ENCODE data around the gene DLGAP4.
"Not testable (repeated sequence)": the region's sequence is repeated elsewhere in the genome, so short reads cannot be mapped to it uniquely, and the experiment has no call there.

The DLGAP4 gene

DNA sequence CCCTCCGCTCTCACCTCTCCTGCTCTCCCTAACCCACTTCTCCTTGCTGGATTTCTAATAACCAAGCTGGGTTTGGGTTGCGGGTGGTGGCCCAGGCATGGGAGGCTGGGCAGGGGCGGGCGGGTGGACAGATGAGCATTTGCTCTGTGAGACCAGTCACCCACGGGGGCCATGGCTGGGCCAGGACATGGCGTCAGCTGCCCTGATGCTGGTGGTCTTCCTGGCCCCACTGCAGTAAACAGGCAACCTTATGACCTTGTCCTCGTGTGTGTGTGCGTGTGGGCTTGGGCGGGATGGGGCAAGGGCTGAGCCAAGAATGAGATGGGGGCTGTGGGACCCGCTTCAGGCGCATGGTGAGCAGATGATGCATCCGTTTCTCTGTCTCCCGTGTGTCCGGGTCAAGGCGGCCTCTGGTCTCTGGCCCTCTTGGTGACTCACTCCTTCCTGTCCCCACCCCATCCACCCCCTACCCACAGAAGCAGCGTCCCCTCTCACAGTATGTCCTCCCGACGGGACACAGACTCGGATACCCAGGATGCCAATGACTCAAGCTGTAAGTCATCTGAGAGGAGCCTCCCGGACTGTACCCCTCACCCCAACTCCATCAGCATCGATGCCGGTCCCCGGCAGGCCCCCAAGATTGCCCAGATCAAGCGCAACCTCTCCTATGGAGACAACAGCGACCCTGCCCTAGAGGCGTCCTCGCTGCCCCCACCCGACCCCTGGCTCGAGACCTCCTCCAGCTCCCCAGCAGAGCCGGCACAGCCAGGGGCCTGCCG is 193.8 kb downstream of the DLGAP4 start:
- no peak for DNase-seq (ENCODE audit: low read depth)

DNA sequence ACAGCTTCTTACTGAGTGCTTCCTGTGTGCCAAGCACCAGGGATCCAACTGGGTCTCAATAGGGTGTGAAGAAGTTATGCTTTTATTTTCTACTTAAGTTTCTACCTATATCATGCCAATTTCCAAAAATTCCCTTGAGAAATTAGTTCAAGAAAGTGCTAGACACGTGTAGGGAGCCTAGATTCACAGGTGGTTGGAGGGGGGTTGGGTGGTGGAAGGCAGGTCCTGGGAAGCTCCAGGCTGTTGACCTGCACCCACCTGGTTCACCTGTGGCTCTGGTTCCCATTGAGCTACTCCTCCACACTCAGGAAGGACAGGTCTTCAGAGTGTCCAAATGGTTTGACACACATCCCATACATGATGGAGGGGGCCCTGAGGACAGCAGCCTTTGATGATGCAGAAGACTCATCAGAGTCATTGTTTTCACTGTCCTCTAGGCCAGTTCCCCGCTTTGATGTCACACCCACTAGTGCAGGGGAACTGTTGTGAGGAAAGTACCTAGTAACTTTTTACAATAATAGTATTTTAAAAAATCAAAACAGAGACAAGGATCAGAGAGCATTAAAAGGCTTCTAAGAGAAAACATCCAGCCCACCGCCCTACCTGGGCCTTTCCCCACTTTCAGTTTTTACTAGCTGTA is 195.3 kb downstream of the DLGAP4 start:
- DNase-seq (ENCODE audit: low read depth), result no peak

DNA sequence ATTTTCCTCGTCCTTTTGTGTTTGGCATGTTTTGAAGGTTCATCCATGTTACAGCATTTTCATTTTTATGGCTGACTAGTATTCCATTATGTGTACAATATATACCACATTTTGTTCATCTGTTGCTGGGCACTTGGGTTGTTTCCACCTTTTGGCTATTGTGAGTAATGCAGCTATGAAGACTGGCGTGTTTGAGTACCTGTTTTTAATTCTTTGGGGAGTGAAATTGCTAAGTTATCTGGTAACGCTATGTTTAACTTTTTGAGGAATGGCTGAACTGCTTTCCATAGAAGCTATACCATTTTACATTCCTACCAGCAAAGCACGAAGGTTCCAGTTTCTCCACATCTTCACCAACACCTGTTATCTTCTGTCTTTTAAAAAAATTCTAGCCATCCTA is 198.2 kb downstream of the DLGAP4 start:
- DNase-seq (ENCODE audit: low read depth), result no peak

DNA sequence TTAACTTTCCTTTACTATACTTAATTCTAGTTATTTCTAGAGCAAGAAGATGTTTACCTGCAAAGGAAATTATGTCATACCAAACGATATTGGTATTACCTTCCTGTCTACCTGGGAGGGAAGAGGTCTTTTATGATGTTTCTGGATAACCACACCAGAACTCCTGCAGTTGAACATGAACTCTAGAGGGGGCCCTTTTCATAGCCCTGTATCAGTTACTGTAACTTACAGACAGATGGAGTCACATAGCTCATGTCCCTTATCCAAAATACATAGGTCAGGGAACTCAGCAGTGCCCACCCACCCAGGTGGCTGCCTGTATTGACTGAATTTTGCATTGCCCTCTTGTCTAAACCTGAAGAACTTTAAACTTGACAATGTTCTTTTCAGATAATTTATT is 200.1 kb downstream of the DLGAP4 start:
- DNase-seq (ENCODE audit: low read depth), result no peak

DNA sequence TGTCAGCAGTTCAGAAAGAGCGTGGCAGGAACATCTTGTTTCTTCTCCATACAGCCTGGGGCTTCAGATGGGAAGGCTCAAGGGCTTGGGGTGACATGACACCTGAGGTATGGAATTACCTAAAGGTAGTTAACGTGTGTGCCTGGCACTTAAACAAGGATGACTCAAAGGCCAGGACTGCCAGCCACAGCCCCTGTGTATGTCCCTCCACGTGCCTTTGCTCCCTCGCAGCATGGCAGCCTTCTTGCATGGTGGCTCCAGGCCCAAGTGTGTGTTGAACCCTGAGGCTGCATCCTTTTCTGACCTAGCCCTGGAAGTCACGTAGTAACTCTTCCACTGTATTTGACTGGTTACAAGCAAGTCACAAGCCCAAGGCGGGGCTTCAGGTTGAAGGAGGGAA is 201.6 kb downstream of the DLGAP4 start:
- no peak for DNase-seq (ENCODE audit: low read depth)

DNA sequence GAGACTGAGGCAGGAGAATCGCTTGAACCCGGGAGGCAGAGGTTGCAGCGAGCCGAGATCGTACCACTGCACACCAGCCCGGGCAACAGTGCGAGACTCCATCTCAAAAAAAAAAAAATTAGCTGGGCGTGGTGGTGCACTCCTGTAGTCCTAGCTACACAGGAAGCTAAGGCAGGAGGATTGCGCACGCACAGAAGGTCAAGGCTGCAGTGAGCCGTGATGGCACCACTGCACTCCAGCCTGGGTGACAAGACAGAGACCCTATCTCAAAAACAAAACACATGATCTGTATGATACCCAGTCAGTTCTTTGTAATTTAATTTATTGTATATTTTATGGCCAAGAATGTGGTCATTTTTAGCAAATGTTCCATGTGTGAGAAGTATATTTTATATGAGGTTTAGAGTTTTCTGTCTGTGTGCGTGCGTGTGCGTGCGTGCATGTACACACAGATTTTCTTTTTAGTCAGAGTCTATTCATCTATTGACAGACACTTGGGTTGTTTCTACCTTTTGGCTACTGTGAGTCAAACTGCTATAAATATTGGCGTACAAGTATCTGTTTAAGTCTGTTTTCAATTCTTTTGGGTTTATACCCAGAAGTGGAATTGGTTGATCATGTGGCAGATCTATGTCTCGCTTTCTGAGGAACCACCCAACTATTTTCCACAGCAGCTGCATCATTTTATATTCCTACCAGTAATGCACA is 213.0 kb downstream of the DLGAP4 start:
- no peak for DNase-seq (ENCODE audit: low read depth)

DNA sequence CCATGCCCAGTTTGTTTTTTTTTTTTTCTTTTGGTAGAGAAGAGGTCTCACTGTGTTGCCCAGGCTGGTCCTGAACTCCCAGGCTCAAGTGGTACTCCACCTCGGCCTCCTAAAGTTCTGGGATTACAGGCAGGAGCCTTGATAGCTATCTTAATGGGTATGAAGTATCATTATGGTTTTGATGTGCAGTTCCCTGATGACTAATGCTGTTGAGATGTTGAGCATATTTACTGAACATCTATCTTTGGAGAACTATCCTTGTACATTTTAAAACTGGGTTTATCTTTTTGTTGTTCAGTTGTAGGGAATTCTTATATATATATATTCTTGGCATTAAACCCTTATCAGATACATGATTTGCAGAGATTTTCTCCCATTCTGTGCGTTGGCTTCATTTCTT is 213.8 kb downstream of the DLGAP4 start:
- DNase-seq (ENCODE audit: low read depth), result no peak

DNA sequence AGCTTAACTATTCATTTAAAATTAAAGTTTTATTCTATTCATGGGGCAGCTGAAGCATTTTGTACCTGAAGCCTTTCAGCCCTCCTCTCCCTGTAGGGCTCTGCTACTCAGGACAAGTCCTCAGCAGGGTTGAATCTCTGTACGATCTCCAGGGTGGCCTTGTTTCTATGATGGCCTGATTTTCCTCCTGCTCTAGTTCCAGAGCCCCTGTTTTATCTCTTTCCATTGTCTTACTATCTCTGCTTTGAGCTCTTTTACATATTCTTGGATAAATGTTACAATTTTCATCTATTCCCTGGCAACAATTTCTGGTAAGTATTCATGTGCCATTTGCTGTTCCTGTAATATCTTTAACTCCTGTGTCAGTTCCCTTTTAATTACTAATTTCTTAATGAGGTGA is 215.4 kb downstream of the DLGAP4 start:
- DNase-seq (ENCODE audit: low read depth), result no peak

DNA sequence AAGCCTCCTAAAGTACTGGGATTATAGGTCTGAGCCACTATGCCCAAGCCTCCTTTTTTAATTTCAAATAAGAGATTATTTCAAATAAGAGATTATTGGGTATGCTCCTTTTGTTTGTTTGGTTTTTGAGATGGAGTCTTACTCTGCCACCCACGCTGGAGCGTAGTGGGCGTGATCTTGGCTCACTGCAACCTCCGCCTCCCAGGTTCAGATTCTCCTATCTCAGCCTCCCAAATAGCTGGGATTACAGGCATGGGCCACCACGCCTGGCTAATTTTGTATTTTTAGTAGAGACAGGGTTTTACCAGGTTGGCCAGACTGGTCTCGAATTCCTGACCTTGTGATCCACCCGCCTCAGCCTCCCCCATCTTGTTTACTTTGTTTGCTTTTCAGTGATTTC is 216.3 kb downstream of the DLGAP4 start:
- DNase-seq (ENCODE audit: low read depth), result not testable (repeated sequence)

DNA sequence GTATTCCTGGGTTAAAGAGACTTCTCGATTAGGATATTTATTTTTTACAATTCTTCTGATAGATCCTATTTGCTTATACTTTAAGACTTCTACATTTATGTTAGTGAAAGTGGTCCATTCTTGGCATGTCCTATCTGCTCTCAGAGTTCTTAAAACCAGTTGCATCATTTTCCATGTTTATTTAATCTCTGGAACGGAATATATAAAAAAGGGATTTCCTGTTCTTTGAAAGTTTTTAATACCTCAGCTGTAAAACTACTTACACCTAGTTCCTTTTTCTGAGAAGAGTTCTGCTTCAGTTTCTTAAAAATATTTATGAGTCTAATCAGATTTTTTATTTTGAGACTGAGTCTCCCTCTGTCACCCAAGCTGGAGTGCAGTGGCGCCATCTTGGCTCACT is 217.2 kb downstream of the DLGAP4 start:
- DNase-seq (ENCODE audit: low read depth), result no peak

DNA sequence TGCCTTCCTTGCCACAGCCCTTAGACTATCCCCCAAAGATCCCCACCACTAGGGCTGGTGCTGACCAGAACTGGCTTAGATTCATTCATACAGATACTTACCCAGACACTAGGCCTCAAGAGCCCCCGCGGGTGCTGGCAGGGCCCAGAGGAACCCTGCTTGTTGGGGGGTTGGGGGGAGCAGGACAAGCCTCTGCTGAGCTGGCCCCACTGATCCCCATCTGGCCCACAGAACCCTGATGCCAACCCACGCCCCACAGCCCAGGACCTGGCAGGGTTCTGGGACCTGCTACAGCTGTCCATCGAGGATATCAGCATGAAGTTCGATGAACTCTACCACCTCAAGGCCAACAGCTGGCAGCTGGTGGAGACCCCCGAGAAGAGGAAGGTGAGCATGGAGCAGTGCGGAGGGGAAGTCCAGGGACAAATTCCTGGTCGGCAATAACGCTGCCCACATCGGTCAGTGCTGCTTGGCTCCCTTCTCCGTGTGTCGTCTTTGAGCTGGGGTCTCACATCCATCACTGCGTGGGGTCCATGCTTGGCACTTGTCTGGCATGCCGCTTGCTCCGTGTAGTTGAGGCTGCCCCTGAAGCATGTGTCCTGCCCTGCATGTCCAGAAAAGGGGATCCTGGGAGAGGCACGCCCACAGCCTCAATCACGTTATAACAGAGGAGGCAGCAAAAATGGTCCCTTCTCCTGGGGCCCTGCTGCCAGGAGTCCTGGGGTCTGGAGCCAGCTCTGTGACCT is 219.7 kb downstream of the DLGAP4 start:
- no peak for DNase-seq (ENCODE audit: low read depth)

DNA sequence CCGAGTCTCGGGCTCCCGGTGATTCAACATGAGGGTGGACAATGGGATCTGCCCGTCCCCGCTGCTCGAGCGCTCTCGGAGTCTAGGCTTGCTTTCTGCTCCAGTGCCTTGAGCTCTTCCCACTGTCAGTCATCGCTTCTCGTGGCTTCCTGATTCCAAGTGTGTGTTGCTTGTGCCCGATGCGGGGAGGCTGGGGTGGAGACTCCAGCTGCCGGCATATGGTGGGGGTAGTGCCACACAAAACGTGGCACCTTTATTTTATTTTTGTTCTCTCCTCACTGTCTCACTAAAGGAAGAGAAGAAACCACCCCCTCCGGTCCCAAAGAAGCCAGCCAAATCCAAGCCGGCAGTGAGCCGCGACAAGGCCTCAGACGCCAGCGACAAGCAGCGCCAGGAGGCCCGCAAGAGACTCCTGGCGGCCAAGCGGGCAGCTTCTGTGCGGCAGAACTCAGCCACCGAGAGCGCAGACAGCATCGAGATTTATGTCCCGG is 220.4 kb downstream of the DLGAP4 start:
- DNase-seq (ENCODE audit: low read depth), result no peak

DNA sequence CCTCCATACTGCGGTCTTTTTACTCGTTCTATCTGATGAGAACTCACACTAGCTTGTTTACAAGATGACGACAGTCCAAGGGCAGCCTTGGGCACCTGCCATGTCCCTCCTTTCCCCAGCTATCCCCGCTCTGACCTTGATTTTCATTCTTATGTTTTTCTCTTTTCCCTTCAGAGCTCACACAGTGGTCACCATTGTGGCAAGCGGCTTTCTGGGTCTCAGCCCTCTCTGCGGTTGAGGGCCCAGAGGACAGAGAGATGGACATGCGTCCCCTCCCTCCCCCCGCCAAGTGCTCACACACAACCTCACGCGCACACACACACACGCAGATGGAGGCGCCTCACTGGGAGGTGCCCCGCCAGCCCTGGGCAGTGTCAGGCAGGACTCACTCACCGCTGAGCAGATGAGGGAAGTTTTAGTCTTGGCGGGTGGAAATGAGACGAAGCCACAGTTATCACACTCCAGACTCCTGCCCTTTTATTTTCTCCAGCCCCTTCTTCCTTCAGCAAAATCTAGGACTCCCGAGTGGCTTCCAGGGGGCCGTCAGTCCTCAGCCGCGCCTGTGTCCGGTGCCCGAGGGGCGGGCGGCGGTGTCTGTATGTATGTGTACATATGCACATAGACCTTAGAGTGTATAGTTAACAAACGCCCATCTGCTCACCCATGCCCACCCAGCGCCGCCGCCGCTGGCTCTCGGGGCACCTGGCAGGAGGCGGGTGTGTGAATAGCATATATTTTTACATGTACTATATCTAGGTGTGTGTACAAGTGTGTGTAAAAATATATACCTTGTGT is 221.4 kb downstream of the DLGAP4 start:
- no peak for DNase-seq (ENCODE audit: low read depth)

DNA sequence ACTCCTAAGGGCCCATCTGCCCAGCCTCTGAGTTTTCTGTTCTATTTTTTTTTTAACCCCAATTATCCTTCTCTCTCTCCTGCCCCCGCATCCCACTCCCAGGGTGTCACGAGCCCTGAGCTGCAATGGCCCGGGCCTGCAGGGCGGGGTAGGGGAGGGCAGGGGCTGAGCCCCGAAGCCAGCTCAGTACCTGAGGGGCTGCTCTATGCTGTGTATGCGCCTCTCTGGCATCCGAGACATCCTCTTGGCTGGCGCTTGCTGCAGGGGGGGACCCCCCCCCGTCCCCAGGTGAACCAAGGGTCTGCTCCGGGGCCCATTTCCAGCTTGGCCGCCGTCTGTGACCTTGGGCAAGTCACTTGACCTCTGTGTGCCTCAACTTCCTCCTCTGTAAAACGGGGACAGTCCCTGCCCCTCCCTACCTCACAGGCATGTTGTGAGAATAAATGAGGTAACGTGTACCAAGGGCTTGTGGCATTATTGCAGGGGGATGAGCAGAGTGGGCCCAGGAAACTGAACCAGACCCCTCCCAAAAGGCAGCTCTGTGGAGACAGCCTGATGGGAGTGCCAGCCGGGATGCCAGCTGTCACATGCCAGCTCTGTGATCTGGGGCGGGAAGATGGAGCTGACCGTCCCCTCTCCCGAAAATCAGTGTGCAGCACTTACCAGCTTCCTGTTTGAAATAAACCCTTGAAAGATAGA is 222.2 kb downstream of the DLGAP4 start:
- DNase-seq (ENCODE audit: low read depth), result no peak

DNA sequence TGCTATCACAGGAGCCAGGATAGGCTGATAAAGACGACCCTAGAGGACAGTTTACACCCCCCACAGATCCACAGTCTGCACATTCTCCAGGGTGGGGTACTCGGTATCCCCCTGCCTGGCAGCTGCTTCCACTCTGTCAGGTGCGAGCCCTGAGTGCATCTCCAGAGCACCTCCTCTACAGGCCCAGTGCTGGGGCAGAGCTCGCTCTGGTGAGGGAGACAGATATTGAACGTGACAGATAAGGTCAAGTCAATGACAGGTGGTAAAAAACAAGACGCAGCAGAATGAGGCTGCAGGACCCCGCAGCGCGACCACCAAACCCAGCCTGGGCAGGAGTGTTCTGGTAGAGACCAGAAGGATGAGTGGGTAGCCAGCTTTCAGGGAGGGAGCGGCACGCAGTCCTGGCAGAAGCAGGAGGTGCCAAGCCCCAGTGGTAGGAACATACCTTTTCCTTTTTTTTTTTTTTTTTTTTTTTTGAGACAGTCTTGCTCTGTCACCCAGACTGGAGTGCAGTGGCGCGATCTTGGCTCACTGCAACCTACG is 222.8 kb downstream of the DLGAP4 start:
- no peak for DNase-seq (ENCODE audit: low read depth)

DNA sequence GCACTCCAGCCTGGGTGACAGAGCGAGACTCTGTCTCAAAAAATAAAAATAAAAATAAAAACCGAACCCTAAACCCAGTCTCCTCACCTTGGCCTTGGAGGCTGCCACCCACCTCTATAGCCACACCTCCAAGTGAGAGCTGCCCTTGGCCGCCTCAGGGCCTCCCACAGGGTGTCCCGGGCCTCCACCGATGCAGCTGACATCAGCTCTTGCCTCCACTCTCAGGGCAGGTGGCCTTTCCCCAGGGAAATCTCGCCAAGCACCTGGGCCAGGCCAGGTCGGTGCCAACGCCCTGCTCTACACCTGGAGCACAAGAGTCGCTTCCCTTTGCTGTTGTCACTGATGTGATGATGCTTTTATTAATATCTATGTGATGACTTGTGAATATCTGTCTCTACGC is 226.2 kb downstream of the DLGAP4 start:
- no peak for DNase-seq (ENCODE audit: low read depth)

DNA sequence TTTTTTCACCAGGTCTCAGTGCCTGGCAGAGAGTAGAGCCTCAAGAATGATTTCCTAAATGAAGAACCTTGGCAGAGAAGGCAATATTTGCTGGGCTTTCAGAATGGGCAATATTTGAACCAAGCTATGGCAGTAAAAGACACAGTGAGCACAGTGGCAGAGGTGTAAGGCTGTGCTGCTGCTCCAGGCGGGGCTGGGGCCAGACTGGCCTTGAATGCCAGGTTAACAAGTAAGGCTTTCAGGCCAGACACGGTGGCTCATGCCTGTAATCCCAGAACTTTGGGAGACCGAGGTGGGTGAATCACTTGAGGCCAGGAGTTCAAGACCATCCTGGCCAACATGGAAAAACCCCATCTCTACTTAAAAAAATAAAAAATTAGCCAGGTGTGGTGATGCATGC is 226.7 kb downstream of the DLGAP4 start:
- no peak for DNase-seq (ENCODE audit: low read depth)

DNA sequence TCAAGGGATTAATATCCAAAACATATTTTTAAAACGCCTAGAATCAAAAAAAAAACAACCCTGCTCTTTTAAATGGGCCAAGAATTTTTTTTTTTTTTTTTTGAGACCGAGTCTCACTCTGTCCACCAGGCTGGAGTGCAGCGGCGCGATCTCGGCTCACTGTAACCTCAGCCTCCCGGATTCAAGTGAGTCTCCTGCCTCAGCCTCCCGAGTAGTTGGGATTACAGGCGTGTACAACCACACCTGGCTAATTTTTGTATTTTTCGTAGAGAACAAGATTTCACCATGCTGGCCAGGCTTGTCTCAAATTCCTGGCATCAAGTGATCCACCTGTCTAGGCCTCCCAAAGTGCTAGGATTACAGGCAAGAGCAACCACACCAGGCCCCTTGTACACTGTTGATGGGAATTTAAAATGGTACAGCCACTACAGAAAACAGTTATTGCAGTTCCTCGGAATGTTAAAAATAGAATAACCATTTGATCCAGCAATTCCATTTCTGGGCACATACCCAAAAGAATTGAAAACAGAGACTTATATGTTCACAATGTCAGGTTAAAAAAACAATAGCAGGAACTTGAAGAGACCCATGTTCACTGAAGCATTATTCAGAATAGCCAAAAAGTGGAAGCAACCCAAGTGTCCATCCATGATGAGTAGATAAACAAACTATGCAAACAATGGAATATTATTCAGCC is 232.0 kb downstream of the DLGAP4 start:
- no peak for DNase-seq (ENCODE audit: low read depth)

DNA sequence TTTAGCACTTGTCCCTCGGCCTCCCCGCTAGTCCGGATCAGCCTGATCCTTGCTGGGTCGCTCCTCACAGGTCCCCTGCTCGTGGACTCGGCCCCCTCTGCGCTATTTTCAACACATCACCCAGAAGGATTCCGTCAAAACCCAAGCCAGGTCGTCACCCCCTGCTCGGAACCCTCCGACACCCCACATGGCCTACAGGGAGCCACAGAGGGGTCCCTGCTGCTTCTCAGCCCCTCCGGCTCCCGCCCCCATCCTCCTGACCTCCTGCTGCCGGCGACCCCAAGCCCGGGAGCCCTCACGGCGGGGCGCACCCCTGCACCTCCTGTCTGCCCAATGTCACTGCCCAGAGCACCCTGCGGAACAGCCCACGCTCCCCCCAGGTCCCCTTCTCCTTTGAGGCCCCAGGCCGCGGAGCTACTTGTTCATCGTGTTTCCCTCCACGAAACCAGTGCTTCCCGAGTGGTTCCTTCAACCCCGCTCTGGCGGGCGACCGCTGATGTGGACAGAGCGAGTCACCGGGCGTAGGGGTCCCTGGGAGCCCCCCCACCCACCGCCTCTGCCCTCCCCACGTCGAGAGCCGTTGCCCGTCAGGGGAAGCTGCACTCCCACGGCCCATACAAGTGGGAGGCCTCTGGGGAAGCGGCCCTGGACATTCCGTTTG is 234.5 kb downstream of the DLGAP4 start:
- DNase-seq (ENCODE audit: low read depth), result no peak

Measured in T follicular helper cell (primary cell).